Stimulated activated CD4-positive, alpha-beta T cell treated with anti-CD3 and anti-CD28 coated beads, Interleukin-4, amount 100 ng/mL, for 1 hour (primary cell): ENCODE data around the gene FPR3.
"Not testable (repeated sequence)": the region's sequence is repeated elsewhere in the genome, so short reads cannot be mapped to it uniquely, and the experiment has no call there.

Experiments used
- DNase-seq: peaks from one replicate; pipeline ENCODE4 v3.0.0-alpha.2; 2020

Gene FPR3

DNA sequence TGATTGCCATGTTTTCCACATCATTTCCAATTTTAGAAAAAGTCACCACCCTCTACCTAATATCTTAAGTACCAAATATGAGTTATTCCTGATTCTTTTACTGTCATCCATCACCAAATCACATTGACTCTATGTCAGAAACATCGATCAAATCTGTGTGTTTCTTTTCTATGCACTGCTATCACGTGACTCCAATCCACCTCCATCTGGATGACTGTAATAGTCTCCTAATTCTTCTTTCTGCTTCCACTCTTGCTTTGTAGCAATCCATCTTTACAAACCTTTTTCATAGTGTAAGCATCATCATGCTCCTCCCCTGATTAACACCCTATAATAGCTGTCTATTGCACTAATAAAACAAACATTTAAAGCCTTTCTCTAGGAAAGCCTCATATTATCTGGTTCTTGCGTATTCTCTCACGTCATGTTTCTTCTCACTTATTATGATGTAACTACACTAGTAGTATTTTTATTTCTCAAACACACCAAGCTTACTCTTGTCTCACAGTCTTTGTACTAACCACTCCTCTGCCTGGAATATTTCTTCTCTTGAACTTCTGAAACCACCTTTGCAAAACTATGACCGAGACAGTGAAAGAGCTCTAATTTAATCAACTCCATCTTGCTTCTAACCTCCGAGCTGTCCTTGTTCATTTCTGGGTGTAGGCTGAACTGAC is 10.7 kb upstream of the FPR3 start:
- DNase-seq: no peak

DNA sequence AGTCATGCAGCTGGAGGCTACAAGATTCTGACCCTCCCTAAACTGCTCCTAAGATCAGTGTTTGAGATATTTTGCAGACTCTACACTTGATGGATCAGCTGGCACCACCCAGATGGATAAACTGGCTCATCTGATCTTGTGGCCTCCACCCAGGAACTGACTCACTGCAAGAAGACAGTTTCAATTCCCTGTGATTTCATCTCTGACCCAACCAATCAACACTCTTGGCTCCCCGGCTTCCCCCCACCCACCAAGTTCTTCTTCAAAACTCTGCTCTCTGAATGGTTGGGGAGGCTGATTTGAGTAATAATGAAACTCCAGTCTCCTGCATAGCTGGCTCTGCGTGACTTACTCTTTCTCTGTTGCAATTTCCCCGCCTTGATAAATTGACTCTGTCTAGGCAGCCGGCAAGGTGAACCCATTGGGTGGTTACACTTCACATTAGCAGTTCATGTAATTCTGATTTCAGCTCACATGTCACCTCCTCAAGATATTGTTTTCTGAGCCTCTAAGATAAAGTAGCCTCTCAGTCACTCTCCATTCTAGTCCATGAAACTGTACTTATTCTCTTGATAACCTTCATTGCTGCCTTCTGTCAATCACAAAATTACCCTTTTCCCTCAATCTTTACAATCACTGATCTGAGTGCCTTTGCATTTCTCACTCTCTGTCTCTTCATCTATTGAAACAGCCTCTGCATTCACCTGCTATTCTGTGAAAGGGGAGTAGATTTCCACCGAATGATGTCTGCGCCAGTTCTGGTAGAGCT is 9.9 kb upstream of the FPR3 start:
- peak; percentile 49 for DNase-seq

DNA sequence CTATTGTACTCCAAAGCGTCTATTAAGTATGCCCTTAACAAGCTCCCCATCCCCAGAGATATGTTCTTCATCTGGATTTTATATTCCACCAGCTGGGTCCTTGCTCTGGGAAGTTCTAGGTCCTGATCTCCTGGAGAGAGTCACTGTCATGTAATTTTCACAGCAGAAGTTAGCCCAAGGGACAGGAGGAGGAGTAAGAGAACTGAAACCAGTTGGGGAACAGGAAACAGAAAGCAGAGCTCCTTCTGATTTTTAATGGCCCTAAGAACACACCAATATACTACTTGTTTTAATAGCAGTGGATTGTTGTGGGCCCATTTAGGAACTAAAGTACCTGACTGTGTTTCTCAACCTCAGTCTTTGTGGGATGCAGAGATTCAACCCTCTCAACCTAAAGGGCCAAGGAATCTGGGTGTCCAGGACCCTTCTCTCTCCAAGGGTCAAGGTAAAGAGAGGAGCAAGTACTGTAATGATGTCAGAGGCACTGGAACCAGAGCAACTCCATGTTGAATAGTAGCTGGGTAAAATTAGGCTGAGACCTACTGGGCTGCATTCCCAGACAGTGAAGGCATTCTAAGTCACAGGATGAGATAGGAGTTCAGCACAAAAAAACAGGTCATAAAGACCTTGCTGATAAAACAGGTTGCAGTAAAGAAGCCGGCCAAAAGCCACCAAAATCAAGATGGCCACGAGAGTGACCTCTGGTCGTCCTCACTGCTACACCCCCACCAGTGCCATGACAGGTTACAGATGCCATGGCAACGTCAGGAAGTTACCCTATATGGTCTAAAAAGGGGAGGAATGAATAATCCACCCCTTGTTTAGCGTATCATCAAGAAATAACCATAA is 8.1 kb upstream of the FPR3 start:
- no peak for DNase-seq

DNA sequence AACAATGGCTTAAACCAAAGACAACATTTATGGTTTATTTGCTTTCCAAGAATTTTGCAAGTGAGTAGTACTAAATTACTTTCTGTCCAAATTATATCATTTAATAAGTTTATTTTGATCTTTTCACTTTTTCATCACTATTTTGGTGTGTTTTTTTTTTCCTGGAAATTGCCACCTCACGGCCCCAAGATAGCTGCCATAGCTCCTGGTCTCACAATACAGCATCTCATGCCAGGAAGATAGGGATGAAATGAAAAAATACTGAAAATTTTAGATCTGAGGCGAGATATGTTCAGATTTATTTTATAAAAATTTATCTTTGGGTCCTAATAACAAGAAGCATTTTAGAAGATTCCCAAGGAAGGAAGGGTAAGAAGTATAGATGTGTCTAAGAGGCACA is 6.9 kb upstream of the FPR3 start:
- DNase-seq: no peak

DNA sequence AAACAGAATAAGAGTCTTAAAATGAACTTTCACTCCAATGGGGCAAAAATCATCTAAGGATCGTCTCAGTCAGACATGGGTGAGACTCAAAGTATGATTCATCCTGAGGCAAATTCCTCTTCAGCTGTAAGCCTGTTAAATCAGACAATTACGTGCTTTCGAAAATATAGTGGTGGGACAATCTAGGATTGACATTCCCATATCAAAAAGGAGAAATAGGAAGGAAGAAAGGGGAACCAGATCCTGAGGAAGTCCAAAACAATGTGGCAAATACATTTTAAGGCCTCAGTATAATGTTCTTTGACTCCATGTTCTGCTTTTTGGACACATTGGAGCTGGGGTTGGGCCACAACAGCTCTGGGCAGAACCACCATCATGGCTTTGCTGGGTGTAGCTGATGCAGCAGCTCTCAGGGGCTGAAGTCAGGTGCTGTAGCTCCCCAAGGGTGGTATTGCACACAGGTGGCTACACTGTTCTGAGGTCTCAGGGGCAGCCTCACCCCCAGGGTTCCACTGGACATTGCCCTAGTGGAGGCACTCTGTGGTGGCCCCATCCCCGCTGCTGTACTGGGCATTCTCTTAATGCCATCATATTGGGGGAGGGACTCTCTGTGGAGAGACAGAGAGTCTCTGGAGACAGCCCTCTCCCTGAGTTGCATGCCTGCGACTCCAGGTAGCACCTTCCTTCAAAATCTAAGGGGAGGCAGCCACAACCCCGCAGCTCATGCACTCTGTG is 5.7 kb upstream of the FPR3 start:
- DNase-seq: no peak

DNA sequence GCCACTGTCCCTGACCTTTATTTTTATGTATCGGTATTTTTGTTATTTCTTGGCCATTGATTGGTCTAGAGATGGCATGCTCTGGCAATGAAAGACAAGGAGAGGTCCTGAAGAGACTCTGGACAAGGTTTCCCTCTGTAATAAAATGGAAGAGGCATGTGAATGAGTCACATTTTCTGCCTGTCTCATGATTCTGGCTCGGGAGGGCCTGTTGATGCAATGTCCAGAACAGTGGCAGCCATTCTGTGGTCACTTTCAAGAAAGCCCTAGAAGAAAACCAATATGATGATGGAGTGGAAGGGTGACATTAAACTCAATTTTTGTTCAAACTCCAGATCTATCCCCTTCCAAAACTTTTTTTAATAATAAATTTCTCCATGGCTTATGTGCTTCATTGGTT is 2.0 kb upstream of the FPR3 start:
- DNase-seq: no peak

DNA sequence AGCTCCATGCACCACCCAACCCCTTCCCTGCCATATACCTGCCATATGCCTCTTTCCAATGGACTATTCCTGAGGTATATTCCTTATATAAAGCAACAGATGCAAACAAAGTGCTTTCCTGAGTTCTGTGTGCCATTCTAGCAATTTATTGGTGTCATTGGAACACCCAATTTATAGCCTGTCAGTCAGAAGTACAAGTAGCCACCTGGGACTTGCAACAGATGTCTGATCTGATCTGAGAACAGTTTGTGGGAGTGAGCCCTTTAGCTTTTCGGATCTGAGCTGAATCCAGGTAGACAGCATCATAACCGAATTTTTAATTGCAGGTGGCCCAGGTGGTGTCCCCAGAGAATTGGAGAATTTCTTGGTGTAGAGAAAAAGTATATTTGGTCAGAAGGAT is 963 bp upstream of the FPR3 start:
- no peak for DNase-seq

DNA sequence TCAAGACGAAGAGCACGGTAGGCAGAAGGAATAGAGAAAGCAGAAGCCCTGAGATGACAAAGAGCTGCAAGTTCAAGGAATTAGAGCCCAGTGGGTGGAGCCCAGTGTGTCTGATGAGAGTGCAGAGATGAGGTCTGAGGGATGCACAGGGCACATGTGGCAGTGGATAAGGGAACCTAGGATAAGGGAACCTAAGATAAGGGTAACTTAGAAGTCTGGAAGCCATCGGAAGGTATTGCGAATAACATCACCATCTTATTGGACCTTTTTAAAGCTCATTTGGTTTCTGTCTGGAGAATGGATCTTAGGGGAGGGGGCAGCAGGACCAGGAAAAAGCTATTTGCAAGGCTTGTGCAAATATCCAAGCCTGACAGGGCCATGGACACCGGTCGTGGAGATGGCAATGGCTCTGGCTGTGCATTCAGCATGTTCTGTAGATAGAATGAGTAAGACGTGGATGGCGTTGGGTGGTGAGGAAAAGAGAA is 1.3 kb downstream of the FPR3 start:
- DNase-seq: no peak

DNA sequence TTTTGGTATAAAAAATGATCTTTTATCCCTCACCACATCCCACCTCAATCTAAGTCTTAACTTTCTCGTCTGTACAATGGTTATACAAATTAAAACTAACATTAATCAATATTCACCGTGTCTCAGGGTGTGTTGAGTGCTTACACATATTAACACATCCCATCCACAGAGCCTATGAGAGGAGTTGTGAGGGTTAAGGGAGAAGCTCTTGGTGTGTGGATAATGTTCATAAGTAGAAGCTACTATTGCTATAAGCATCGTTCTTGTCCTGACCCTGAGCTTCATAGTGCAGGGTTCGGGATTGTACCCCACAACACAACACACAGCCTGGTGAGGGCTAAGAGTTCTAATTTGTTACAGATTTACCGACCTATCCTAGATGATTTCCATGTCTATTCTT is 2.5 kb downstream of the FPR3 start:
- DNase-seq: no peak

DNA sequence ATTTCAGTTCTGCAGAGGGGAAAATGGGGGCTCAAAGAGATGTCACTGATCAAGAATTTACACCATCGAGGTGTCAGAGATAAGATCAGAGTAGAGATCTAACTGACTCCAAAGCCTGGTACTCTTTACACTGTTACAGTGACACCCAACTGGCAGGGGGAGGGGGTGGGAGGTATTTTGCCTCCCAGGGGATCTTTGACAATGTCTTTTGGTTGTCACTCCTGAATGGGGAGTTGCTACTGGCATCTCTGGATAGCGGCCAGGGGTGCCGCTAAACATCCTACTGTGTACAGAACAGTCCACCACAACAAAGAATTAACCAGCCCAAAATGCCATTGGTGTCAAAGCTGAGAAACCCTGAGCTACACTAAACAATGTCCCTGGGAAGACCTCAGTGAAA is 3.1 kb downstream of the FPR3 start:
- DNase-seq: no peak

DNA sequence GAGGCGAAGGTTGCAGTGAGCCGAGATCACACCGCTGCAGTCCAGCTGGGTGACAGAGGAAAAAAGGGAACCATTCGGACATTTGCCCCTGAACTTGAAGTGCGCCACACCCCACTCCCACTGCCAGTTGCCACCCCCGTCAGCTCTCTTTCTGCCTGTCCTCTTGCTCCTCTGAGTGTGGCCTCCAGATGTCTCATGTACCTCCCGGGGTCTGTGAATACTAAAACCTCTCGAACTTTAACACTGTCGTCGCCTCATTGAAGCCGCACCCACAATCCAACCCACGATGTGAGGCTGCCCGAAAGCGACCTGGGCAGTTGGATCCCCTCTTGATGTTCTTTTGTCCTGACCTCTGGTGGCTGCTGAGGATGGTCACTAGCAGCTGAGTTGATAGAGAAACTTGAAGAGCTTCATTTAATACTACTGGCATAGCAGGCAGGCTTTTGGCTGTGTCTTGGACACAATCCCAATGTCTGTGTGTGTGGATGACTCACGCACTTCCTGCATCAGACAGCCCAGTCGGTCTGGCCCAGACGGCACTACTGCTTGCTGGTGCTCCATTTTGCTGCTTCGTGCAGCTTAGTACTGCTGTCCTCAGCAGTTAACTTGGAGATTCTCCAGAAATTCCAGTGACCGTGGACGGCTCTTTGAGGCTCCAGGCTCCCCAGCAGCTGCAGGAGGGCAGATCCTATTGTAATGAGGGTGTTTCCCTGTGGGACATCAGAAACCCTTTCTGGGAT is 4.2 kb downstream of the FPR3 start:
- no peak for DNase-seq

DNA sequence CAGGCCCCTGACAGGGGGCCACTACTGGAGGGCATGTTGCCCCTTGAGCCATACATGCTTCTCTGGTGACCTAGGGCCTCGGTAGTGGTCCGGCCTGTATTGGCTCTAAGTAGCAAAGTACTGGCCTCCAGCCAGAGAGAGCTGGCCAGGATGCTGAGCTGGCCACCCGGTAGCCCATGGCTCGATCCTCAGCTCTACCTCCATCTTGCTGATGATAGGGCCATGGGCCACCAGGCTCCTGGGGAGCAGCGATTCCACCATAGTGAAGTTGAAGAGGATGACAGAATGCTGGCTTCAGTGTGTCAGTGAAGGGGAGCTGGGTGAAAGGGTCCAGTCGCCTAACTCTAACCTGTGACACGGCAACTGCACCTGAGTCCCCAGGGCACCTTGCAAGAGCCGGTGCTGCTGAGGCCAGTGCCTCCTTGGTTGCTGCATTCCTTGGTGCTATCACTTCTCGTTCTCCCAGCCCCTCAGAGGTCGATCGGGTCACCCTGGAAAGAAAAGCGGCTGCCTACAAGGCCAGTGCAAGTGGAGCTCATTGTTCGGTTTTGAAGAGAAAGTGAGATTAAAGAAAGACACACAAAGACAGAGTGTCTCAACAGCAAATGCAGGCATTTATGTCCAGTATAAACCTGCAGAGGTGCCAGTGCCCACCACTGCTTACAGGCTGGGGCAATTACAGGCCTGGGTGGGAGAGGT is 5.0 kb downstream of the FPR3 start:
- no peak for DNase-seq

DNA sequence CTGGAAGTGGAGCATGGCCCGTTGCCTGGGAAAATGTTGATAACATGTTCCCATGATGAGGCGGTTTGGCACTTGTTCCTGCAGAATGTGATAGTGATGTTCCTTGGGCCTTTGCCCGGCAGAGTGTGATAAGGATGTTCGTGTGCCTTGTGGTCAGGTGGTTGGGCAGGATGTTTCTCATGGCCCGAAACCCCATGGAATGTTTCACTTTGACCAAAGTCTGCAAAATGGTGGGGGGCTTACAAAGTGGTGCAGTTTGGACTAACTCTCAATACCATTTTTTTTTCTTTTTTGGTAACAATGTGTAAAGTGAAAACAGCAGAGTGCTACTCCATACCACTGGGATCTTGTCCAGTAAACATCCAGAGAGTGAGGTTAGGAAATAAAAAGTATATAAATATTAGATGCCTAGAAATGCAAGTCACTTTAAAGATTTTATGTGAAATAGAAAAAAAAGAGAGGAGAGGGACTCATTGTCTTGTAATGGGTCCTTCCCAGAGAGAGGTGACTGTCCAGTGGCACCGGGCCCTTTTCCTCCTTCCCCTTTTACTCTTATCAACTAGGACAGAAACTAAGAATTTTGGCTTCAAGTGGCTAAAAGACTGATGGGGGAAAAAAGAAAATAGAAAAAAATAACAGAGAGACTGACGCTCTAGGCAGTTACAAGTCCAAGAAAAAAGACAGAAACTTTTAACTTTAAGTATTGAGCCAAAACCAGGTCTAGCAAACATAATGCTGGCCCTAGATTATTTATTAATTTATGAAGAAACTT is 5.7 kb downstream of the FPR3 start:
- no peak for DNase-seq

DNA sequence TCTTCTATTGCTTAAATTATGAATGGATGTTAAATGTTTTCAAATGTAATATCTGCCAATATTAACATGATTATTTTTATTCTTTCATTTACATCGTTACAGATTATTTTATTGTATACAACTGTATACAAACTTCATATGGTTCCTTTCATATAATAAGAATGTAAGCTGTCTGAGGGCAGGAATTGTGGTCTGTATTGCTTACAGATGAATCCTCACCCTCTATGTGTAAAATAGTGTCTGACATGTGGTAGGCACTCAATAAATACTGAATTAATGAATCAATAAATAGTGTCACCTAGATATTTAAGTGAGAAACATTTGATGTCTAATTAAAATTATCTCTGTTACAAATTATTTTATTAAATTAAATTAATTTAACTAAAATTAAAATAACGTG is 7.8 kb downstream of the FPR3 start:
- no peak for DNase-seq

DNA sequence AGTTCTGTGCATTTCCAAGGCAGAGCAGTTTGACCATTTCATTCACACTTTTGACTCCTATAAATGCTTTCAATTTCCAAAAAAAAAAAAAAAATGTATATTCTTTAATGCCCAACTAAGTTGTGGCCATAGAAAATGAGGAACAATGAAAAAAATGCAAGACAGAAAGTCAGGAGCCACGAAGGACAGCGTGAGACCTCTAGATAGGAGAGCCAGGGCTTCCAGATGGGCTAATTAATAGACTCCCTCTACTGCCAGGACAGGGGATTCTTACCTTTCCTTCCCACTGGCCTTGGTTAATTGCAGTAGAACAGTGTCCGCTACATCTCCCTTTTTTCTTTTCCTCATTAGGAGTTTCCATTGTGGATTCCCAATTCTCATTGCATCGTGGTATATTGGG is 8.6 kb downstream of the FPR3 start:
- DNase-seq: no peak

DNA sequence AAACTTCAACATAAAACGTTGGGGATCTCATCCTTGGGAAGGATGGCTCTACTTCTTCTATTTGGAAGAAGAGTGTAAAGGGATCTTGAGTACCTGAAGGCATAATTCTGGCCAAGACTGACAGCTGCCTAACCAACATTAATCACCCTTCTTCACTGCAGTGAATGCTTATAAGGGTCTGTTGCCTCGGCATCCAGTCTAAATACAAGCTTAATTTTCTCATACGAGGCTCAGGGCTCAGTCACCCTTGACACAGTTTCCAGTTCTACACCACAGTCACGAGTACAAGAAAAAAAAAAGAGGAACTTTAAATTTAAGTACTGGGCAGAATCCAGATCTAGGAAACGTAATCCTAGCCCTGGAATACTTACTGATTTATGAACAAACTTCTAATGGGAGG is 9.0 kb downstream of the FPR3 start:
- no peak for DNase-seq

DNA sequence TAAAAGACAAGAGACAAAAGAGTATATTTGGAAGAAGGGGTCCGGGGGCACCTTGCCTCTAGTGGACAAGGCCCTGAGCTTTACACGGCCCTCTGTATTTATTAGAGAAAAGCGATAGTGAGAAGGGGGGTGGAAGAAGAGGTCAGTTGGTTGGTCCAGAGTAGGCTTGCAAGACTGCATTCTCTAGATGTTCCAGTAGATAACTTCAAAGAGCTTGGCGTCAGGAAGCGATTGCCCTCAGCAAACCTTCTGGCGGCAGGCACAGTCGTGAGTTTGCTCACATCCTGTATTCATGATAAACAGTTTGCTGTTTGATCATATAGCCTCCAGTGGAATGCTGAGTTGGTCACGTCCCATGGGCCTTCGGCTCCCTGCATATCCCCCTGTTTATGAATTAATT is 9.8 kb downstream of the FPR3 start:
- DNase-seq: not testable (repeated sequence)

DNA sequence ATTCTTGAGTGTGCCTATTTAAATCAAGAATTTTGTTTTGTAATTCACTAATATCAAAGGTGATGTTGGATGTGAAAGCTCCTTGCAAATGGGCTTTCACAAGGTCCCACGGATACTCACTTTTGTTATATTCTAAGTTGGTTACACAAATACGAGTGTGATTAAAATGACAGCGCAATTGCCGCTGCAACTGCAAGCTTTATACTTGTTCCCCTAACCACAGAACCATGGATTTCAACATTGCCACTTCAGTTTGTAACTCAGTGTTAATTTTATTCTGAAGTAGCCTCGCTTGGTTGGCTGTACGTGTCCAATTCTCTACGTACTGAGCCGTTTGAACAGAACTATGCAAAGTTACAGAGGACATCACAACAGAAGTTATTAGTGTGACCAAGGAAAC is 10.4 kb downstream of the FPR3 start:
- not testable (repeated sequence) for DNase-seq

DNA sequence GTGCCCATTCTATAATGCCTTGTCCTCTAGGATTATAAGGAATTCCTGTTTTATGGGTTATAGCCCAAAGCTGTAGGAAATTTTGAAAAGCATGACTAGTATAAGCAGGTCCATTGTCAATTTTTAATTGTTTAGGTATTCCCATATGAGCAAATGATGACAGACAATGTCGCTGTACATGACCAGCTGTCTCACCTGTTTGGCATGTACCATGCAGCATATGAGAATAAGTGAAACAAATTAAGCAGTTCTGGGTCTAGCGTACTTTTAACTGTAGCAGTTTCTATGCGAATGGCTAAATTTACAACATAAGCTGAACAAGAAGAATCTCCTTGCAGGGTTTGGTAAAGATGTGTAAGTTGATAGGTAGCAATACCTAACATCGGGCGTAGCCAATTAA is 11.6 kb downstream of the FPR3 start:
- DNase-seq: not testable (repeated sequence)

DNA sequence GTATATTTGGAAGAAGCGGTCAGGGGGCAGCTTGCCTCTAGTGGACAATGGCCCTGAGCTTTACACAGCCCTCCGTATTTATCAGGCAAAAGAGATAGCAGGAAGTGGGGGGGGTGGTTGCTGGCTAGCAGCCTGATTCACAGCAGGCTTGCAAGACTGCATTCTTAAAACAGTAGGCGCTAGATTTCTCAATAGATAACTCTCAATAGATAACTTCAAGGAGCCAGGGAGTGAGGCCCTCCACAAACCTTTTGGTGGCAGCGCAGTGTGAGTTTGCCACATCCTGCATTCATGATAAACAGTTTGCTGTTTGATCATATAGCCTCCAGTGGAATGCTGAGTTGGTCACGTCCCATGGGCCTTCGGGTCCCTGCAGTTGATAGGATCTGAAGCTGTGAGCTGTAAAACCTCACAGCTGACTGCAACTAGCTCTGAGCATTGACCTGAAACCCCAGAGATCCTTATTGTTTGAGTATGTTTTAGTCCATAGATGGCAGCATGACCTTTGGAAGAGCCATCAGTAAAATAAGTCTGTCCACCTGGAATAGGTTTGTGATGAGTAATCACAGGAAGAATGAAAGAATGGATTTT is 12.2 kb downstream of the FPR3 start:
- no peak for DNase-seq
